ENCODE measurements around the gene EEF1B2. TPM values are rescaled to one million over a fixed set of nuclear protein-coding genes. Genes with fewer than 3 reads are reported as not detected.
A peak's percentile ranks its signal among the peaks of the same experiment; 100 is the strongest.
"Not testable (repeated sequence)": the region's sequence is repeated elsewhere in the genome, so short reads cannot be mapped to it uniquely, and the experiment has no call there.

Gene EEF1B2
- total RNA-seq, 6 experiments from 2014 or later = 146 to 228 (median 190) TPM

- Histone ChIP-seq H3K9me3 (no peaks in the 10 kb centered on the region), H3K4me3 (no peak overlapping the region), H3K27ac (no peak overlapping the region), H3K36me3 (peaks cover 9 to 42% (median 20%) of the 10 kb centered on the region in 4 donors), H3K27me3 (no peaks in the 10 kb centered on the region), H3K4me1 (peaks cover 0 to 32% (median 10%) of the 10 kb centered on the region in 4 donors)
- DNase-seq (no peak), ATAC-seq (no peak)
- 91% methylated on average over 4 of the region's 4 CpGs for WGBS (ENCODE audit: insufficient coverage, low coverage, low lambda C conversion rate, missing lambda C conversion rate)
- intact Hi-C loops (cut with DNase I) = loop anchor here in 1 of 2 donors (10.0 kb wide), 1 partner anchor 66 kb away; the partner anchor contains the start of gene INO80D
- TF ChIP-seq CTCF (IDR thresholded peaks at IDR 0.05) = no peak
- no peak for TF ChIP-seq POLR2A (IDR thresholded peaks at IDR 0.05)
Observed at GRCh38 chr2:206150631-206151030, 9.1 kb upstream of the EEF1B2 start.

GRCh38 chr2:206154197-206154596 is 5.5 kb upstream of the EEF1B2 start:
- Histone ChIP-seq H3K4me1 (peaks cover 0 to 43% (median 10%) of the 10 kb centered on the region in 4 donors), H3K27ac (no peak overlapping the region), H3K9me3 (no peaks in the 10 kb centered on the region), H3K4me3 (no peak overlapping the region), H3K36me3 (peaks cover 0 to 10% (median 0%) of the 10 kb centered on the region in 4 donors), H3K27me3 (no peaks in the 10 kb centered on the region)
- TF ChIP-seq CTCF (IDR thresholded peaks at IDR 0.05) = peak; percentile 30 to 49 (median 39)
- TF ChIP-seq POLR2A (IDR thresholded peaks at IDR 0.05) = no peak
- ATAC-seq (peak; percentile 63 to 81 (median 68)), DNase-seq (no peak)
- WGBS (ENCODE audit: insufficient coverage, low coverage, low lambda C conversion rate, missing lambda C conversion rate) = 26% methylated on average over 3 of the region's 3 CpGs
- intact Hi-C loops (cut with DNase I) = loop anchor here in 1 of 2 donors (10.0 kb wide), 1 partner anchor 69 kb away; the partner anchor contains the start of gene INO80D

- 84% methylated on average over 10 of the region's 11 CpGs for WGBS (ENCODE audit: insufficient coverage, low coverage, low lambda C conversion rate, missing lambda C conversion rate)
- not testable (repeated sequence) for H3K4me3 ChIP-seq, H3K9me3 ChIP-seq, DNase-seq, H3K27ac ChIP-seq, ATAC-seq, H3K27me3 ChIP-seq
- Histone ChIP-seq H3K36me3 (peaks cover 0 to 16% (median 8%) of the 10 kb centered on the region in 4 donors), H3K4me1 (peaks cover 0 to 43% (median 13%) of the 10 kb centered on the region in 4 donors)
- intact Hi-C loops (cut with DNase I) = loop anchor here in 1 of 2 donors (10.0 kb wide), 1 partner anchor 72 kb away; the partner anchor contains the start of gene INO80D
Observed at GRCh38 chr2:206157014-206157413, 2.7 kb upstream of the EEF1B2 start.

- H3K9me3 ChIP-seq = no peaks in the 10 kb centered on the region
- peaks cover 0 to 28% (median 13%) of the 10 kb centered on the region in 4 donors for H3K36me3 ChIP-seq
- TF ChIP-seq POLR2A (IDR thresholded peaks at IDR 0.05) = no peak
- no peak for TF ChIP-seq CTCF (IDR thresholded peaks at IDR 0.05)
- DNase-seq = no peak
- H3K27me3 ChIP-seq = no peaks in the 10 kb centered on the region
- peak; percentile 33 to 43 (median 38) for ATAC-seq
- peak overlapping the region; percentile 88 to 95 (median 91) for H3K27ac ChIP-seq
- intact Hi-C loops (cut with DNase I) = loop anchor here in 1 of 2 donors (10.0 kb wide), 1 partner anchor 74 kb away; the partner anchor contains the start of gene INO80D
- H3K4me1 ChIP-seq = peaks cover 0 to 45% (median 13%) of the 10 kb centered on the region in 4 donors
- under 1% methylated on average over 28 of the region's 33 CpGs for WGBS (ENCODE audit: insufficient coverage, low coverage, low lambda C conversion rate, missing lambda C conversion rate)
- peak overlapping the region; percentile 89 to 96 (median 93) for H3K4me3 ChIP-seq
Observed at GRCh38 chr2:206158563-206159345, 941 bp upstream of the EEF1B2 start.

Data from right lobe of liver (tissue), 6 donors.